HL-60/S4 (cell line): ENCODE data around the gene FOS.
"Not testable (repeated sequence)": the region's sequence is repeated elsewhere in the genome, so short reads cannot be mapped to it uniquely, and the experiment has no call there.

Experiments
- in situ Hi-C: fragments of 300-500 bp; cut with MboI; formaldehyde crosslinking; loops from 2 replicates; pipeline ENCODE4 v1.14.3; 2022; ENCODE audit warnings: low sequenced_read_pairs

Gene FOS

GRCh38 chr14:75274899-75275569 is 3.6 kb upstream of the FOS start:
- in situ Hi-C loops: no loop called here

DNA sequence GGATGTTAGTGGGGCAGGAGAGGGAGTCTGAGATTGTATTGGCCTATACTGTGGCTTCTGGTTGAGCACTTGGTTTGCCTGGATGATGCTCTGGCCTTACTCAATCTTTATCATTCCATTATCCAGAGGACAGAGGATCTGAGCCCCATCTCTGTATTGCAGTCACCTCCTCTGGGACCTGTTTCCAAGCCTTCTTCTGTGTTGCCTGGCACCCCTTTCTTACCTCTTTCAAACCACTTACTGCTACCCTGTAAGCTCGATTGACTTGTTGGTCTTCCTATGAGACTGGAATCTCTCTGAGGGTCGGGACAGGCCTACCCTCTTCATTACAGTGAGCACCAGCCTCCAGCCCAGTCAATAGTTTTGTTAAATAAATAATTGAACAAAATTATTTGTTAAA is 3.0 kb upstream of the FOS start:
- in situ Hi-C loops: no loop called here

- in situ Hi-C loops: no loop called here
These were observed 1.4 kb upstream of the FOS start for GRCh38 chr14:75277008-75277814.

DNA sequence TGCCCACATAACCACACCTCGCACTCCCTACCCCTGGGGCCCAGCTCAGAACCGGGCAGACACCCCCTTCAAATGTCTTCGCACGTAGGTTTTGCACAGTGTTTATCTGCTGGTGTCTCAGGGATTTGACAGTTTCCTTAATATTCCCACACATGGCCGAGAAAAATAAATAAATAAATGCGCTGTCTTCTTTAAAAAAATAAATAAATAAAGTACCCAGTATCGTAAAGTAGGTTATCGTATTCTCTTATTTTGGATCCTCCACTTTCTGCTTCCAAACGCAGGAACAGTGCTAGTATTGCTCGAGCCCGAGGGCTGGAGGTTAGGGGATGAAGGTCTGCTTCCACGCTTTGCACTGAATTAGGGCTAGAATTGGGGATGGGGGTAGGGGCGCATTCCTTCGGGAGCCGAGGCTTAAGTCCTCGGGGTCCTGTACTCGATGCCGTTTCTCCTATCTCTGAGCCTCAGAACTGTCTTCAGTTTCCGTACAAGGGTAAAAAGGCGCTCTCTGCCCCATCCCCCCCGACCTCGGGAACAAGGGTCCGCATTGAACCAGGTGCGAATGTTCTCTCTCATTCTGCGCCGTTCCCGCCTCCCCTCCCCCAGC is 710 bp upstream of the FOS start:
- in situ Hi-C loops: no loop called here

- in situ Hi-C loops: no loop called here
These were observed 630 bp downstream of the FOS start for GRCh38 chr14:75279153-75279762.

- in situ Hi-C loops: no loop called here
These were observed 1.2 kb downstream of the FOS start for GRCh38 chr14:75279763-75280290.

DNA sequence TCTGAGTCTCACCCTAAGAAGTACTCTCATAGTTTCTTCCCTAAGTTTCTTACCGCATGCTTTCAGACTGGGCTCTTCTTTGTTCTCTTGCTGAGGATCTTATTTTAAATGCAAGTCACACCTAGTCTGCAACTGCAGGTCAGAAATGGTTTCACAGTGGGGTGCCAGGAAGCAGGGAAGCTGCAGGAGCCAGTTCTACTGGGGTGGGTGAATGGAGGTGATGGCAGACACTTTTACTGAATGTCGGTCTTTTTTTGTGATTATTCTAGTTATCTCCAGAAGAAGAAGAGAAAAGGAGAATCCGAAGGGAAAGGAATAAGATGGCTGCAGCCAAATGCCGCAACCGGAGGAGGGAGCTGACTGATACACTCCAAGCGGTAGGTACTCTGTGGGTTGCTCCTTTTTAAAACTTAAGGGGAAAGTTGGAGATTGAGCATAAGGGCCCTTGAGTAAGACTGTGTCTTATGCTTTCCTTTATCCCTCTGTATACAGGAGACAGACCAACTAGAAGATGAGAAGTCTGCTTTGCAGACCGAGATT is 1.7 kb downstream of the FOS start:
- in situ Hi-C loops: no loop called here

- in situ Hi-C loops: no loop called here
These were observed 2.4 kb downstream of the FOS start for GRCh38 chr14:75280831-75281653.

GRCh38 chr14:75281654-75282019 is 3.0 kb downstream of the FOS start:
- in situ Hi-C loops: no loop called here

DNA sequence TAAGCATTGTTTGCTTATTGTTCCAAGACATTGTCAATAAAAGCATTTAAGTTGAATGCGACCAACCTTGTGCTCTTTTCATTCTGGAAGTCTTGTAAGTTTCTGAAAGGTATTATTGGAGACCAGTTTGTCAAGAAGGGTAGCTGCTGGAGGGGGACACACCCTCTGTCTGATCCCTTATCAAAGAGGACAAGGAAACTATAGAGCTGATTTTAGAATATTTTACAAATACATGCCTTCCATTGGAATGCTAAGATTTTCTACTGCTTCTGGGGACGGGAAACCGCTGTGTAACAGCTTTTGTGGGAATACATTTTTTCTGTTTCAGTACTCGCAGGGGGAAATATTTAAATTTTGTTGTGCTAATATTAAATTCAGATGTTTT is 3.5 kb downstream of the FOS start:
- in situ Hi-C loops: no loop called here

DNA sequence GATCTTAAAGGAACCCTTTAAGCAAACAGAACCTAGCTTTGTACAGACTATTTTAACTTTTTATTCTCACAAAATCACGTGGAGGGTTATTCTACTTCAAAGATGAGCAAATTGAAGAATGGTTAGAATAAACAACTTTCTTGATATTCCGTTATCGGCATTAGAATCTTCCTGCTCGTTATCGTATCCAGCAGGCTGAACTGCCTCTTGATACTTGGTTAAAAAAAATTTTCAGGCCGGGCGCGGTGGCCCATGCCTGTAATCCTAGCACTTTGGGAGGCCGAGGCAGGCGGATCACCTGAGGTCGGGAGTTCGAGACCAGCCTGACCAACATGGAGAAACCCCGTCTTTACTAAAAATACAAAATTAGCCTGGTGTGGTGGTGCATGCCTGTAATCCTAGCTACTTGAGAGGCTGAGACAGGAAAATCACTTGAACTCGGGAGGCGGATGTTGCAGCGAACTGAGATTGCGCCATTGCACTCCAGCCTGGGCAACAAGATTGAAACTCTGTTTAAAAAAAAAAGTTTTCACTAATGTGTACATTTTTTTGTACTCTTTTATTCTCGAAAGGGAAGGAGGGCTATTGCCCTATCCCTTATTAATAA is 4.0 kb downstream of the FOS start:
- in situ Hi-C loops: not testable (repeated sequence)

GRCh38 chr14:75283162-75283832 is 4.7 kb downstream of the FOS start:
- in situ Hi-C loops: no loop called here

DNA sequence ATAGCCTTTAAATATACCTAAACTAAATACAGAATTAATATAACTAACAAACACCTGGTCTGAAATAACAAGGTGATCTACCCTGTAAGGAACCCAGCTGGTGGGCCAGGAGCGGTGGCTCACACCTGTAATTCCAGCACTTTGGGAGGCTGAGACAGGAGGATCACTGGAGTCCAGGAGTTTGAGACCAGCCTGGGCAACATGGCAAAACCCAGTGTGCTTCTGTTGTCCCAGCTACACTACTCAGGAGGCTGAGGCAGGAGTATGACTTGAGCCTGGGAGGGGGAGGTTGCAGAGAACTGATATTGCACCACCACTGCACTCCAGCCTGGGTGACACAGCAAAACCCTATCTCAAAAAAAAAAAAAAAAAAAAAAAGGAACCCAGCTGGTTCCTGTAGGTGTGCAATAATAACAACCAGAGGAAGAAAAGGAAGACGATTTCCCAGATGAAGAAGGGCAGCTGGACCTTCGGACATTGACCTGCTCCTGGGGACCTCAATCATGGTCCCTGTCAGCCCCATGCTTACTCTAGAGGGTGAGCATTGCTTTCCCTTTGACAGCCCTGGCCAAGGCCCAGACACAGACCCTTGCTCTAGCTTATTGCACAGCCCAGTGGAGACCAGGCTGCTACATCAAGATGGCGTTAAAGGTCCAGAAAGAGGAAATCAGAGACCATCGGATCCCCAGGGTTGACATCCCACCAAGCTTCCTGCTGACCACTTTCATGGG is 5.4 kb downstream of the FOS start:
- in situ Hi-C loops: no loop called here

- in situ Hi-C loops: no loop called here
These were observed 6.7 kb downstream of the FOS start for GRCh38 chr14:75285331-75285730.

GRCh38 chr14:75286313-75286712 is 7.7 kb downstream of the FOS start:
- in situ Hi-C loops: no loop called here

DNA sequence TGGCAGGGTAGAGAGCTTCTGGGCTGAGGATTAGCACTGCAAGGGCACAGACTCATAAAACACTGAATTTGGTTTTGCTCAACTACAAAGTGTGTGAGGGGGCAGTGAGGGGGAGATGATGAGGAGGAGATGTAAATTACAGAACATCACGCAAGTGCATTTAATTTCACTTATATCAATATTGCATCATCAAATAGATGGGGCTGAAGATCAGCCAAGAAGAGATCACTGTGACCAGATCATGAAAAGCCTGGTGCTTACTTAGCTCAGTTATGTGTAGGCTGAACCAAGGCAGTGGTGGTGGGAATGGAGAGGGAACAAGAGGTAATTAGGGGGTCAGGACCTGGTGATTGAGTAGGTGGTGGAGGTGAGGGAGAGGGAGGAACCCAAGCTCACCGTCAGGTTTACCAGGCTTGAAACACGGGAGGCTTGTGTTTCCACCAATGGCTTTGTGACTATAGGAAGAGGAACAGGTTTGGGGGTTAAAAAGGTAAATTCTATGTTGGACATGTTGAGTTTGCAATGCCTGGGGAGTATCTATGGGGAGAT is 11.3 kb downstream of the FOS start:
- in situ Hi-C loops: no loop called here

DNA sequence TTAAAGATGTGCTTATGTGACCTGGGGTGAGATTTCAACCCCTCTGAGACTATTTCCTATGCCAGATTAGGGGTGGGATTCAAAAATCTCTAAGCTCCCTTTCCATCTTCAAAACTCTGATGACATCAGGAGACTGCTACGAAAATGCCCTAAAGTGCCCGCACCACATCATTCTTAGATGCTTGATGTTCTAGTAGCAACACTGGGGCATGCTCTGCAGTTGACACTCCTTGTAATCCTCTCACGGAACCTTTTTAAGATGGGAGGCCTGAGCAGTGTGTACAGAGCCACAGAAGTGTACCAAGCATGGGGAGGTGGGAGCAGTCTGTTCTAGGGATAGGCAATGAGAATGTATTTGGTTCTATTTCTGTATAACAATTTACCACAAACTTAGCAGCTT is 12.2 kb downstream of the FOS start:
- in situ Hi-C loops: no loop called here

- in situ Hi-C loops: no loop called here
These were observed 12.7 kb downstream of the FOS start for GRCh38 chr14:75291331-75291730.
